ENCODE results near the gene CTIF.

DNA sequence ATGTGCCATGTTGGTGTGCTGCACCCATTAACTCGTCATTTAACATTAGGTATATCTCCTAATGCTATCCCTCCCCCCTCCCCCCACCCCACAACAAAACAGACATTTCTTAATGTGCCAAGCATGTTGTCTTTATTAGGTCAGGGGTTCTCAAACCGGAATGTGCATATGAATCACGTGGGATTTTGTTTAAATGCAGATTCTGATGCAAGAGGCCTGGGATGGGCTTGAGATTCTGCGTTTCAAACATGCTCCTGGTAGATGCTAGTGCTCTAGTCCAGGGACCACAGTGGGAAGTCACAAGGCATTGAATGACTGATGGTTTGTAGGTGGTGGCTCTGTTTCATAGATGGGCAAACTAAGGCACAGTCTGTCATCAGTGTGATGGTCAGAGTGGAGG, 227.2 kb downstream of the CTIF start:
- TF ChIP-seq, protein P1, sequence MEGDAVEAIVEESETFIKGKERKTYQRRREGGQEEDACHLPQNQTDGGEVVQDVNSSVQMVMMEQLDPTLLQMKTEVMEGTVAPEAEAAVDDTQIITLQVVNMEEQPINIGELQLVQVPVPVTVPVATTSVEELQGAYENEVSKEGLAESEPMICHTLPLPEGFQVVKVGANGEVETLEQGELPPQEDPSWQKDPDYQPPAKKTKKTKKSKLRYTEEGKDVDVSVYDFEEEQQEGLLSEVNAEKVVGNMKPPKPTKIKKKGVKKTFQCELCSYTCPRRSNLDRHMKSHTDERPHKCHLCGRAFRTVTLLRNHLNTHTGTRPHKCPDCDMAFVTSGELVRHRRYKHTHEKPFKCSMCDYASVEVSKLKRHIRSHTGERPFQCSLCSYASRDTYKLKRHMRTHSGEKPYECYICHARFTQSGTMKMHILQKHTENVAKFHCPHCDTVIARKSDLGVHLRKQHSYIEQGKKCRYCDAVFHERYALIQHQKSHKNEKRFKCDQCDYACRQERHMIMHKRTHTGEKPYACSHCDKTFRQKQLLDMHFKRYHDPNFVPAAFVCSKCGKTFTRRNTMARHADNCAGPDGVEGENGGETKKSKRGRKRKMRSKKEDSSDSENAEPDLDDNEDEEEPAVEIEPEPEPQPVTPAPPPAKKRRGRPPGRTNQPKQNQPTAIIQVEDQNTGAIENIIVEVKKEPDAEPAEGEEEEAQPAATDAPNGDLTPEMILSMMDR (IDR thresholded peaks at IDR 0.05; ENCODE audit: low read depth, low read length) = no peak
- no peak for TF ChIP-seq EZH2phosphoT487 (IDR thresholded peaks at IDR 0.05; ENCODE audit: low read depth)
